Esophagus (tissue), 2 donors: ENCODE results near the gene NDRG3. TPM values are rescaled to one million over a fixed set of nuclear protein-coding genes. Genes with fewer than 3 reads are reported as not detected.

Experiments used
- H3K27ac ChIP-seq, 2 donors: one replicate each; pipeline ENCODE4 v1.5.1; 2013; ENCODE audit warnings: low read depth in 2 of 2, mild to moderate bottlenecking in 2 of 2, inconsistent platforms in 1 of 2, low read length in 1 of 2, moderate library complexity in 1 of 2
- H3K27me3 ChIP-seq, 2 donors: one replicate each; pipeline ENCODE4 v1.6.1; 2013; ENCODE audit warnings: low read length in 2 of 2, control low read depth in 1 of 2, mild to moderate bottlenecking in 1 of 2; ENCODE audit not compliant: insufficient read depth in 2 of 2, control insufficient read depth in 1 of 2
- H3K36me3 ChIP-seq, 2 donors: one replicate each; pipeline ENCODE4 v1.6.1; 2013; ENCODE audit warnings: low read length in 1 of 2; ENCODE audit not compliant: control insufficient read depth in 2 of 2, insufficient read depth in 2 of 2
- H3K4me1 ChIP-seq, 2 donors: one replicate each; pipeline ENCODE4 v1.6.1; 2013; ENCODE audit warnings: low read length in 1 of 2; ENCODE audit not compliant: control insufficient read depth in 2 of 2, insufficient read depth in 2 of 2
- H3K4me3 ChIP-seq, 2 donors: one replicate each; pipeline ENCODE4 v1.5.1; 2013; ENCODE audit warnings: low read length in 2 of 2, mild to moderate bottlenecking in 2 of 2, low read depth in 1 of 2, moderate library complexity in 1 of 2
- H3K9me3 ChIP-seq, 2 donors: one replicate each; pipeline ENCODE4 v1.6.1; 2013; ENCODE audit warnings: mild to moderate bottlenecking in 2 of 2, low read depth in 1 of 2, low read length in 1 of 2, moderate library complexity in 1 of 2; ENCODE audit not compliant: control insufficient read depth in 2 of 2, insufficient read depth in 1 of 2
- WGBS, 2 donors: extraction: QIAGEN DNeasy Blood & Tissue Kit; methylation state at CpG; one replicate each; pipeline ENCODE4 v1.1.7; 2013; 5-methylcytosine and 5-hydroxymethylcytosine counted together
- polyA plus RNA-seq, 2 donors: library from polyadenylated mRNA; stranded (reverse); fragments of 200-250 nt; gene quantifications; one replicate each; pipeline ENCODE4 v1.2.3, GENCODE V29; 2013
- donor health status: healthy with polysubstance abuse.
- donor health status: Bipolar disorder and iron deficiency.

The NDRG3 gene
- polyA plus RNA-seq, 2 donors, result 14.6 TPM

- H3K36me3 ChIP-seq, result peaks cover 0 to 3% of the 10 kb centered on the region in 2 donors
- 75 to 76% methylated on average over 15 of the region's 15 CpGs for WGBS, 2 donors
- H3K27me3 ChIP-seq, result no peaks in the 10 kb centered on the region
- no peak overlapping the region for H3K27ac ChIP-seq
- no peaks in the 10 kb centered on the region for H3K9me3 ChIP-seq
- no peak overlapping the region for H3K4me3 ChIP-seq
- H3K4me1 ChIP-seq, result no peaks in the 10 kb centered on the region
These were observed 115.9 kb downstream of the NDRG3 start for GRCh38 chr20:36629719-36630681.

GRCh38 chr20:36628076-36628475, 117.8 kb downstream of the NDRG3 start:
- no peaks in the 10 kb centered on the region for H3K27me3 ChIP-seq
- H3K4me3 ChIP-seq, result no peak overlapping the region
- no peak overlapping the region for H3K27ac ChIP-seq
- WGBS, 2 donors, result 86 to 89% methylated on average over 7 of the region's 7 CpGs
- H3K4me1 ChIP-seq, result peaks cover 0 to 2% of the 10 kb centered on the region in 2 donors
- no peaks in the 10 kb centered on the region for H3K9me3 ChIP-seq
- peaks cover 0 to under 1% of the 10 kb centered on the region in 2 donors for H3K36me3 ChIP-seq

- no peaks in the 10 kb centered on the region for H3K9me3 ChIP-seq
- no peak overlapping the region for H3K4me3 ChIP-seq
- H3K27me3 ChIP-seq, result no peaks in the 10 kb centered on the region
- H3K36me3 ChIP-seq, result no peaks in the 10 kb centered on the region
- no peak overlapping the region for H3K27ac ChIP-seq
- H3K4me1 ChIP-seq, result peaks cover 0 to 2% of the 10 kb centered on the region in 2 donors
- WGBS, 2 donors, result 76 to 85% methylated on average over 2 of the region's 2 CpGs
These were observed 121.0 kb downstream of the NDRG3 start for GRCh38 chr20:36624944-36625324.

DNA sequence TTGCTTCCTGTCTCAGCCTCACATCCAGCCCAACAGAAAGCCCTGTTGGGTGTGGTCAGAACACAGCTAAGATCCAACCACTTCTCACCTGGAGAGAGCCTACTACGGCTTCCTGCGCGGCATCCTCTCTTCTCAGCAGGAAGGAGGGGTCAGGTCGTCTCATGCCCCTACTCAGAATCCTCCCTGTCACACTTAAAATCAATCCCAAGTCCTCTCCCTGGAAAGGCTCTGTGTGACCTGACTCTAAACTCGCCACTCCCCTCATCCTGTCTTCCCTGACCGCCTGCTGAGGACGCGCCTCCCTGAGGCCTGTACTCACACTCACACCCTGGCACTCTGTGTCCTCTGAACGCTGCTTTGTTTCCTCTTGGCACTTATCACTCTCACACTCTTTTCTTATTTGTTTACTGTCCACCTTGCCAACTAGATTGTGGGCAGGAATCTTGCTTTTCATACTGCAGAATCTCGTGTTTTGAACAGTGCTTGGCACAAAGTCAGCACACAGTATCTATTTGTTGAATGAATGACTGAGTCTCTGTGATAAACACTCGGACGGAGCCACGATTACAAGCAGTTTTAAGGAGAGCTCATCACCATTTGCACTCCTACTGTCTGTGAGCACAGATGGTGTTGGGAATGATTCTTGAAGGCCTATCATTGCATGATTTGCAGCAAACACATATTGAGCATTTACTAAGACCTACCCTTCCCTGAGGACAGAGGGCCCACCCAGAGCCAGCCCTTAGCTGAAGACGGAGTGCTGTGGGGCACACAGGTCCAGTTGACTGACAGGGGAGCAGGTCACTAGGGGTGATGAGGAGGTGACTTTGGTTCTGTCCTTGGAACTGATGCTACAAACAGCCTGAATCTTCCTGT, 121.6 kb downstream of the NDRG3 start:
- Histone ChIP-seq H3K27me3 (no peaks in the 10 kb centered on the region), H3K9me3 (no peaks in the 10 kb centered on the region), H3K4me1 (peaks cover 0 to 2% of the 10 kb centered on the region in 2 donors), H3K27ac (no peak overlapping the region), H3K4me3 (no peak overlapping the region), H3K36me3 (no peaks in the 10 kb centered on the region)
- 43 to 57% methylated on average over 14 of the region's 14 CpGs for WGBS, 2 donors

GRCh38 chr20:36623444-36623843, 122.4 kb downstream of the NDRG3 start:
- Histone ChIP-seq H3K9me3 (no peaks in the 10 kb centered on the region), H3K36me3 (no peaks in the 10 kb centered on the region), H3K4me1 (peaks cover 0 to 2% of the 10 kb centered on the region in 2 donors), H3K27ac (no peak overlapping the region), H3K4me3 (no peak overlapping the region), H3K27me3 (no peaks in the 10 kb centered on the region)
- 85 to 90% methylated on average over 2 of the region's 2 CpGs for WGBS, 2 donors

DNA sequence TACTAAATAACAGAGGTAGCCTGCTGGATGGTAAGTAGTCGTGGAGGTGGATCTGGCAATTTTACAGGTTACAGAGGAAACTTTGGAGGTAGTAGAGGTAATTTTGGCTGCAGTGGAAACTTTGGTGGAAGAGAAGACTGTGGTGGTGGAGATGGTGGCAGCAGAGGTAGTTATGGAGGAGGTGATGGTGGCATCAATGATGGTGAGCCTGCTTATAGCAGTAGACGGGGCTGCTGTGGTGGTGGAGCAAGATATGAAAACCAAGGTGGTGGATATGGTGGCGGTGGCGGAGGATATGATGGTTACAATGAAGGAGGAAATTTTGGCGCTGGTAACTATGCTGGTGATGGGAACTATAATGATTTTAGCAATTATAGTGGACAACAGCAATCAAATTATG, 125.0 kb downstream of the NDRG3 start:
- WGBS, 2 donors, result 94 to 95% methylated on average over 5 of the region's 5 CpGs
- Histone ChIP-seq H3K27me3 (no peaks in the 10 kb centered on the region), H3K4me1 (peaks cover 0 to 2% of the 10 kb centered on the region in 2 donors), H3K4me3 (no peak overlapping the region), H3K27ac (no peak overlapping the region), H3K36me3 (no peaks in the 10 kb centered on the region), H3K9me3 (no peaks in the 10 kb centered on the region)

DNA sequence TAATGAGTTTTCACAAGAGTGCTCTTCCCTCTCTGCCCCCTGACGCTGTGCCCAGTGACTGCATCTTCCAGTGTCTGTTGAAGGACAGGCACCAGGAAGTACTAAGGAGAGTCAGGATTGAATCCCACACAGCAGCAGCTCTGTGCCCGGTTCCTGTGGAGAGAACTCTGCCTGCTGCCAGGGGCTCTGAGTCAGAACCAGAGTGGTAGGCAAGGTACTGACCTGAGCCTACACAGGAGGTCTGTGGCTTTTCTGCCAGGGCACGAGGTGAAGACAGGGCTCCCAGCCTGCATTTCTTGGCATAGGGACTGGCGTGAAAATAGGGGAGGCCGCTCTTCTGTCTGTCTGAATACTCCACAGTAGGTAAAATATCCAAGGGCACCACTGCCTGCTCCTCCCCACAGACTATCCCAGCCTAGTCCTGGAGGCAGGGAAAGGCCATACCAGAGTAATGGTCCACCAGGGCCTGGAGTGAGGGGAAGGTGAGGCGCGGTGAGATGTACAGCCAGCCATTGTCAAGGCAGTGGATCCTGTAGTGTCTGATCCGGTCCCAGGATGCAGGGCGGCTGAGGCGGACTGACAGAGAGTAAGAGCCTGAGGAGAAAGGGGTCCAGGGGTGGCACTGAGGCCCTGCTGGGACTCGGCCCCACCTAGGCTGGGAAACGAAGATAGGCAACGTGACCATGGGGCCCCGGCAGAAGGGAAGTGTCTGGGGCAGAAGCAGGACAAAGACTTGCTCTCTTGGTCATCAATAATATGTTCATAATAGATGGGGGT, 130.9 kb downstream of the NDRG3 start:
- Histone ChIP-seq H3K36me3 (peaks cover 19 to 26% of the 10 kb centered on the region in 2 donors), H3K27me3 (no peaks in the 10 kb centered on the region), H3K4me3 (no peak overlapping the region), H3K27ac (no peak overlapping the region), H3K4me1 (peaks cover 3 to 8% of the 10 kb centered on the region in 2 donors), H3K9me3 (no peaks in the 10 kb centered on the region)
- 86% methylated on average over 14 of the region's 14 CpGs for WGBS, 2 donors

GRCh38 chr20:36613974-36614373, 131.9 kb downstream of the NDRG3 start:
- H3K9me3 ChIP-seq, result no peaks in the 10 kb centered on the region
- H3K4me1 ChIP-seq, result peaks cover 3 to 8% of the 10 kb centered on the region in 2 donors
- H3K27ac ChIP-seq, result peak overlapping the region in 1 of 2 donors; percentile 33
- H3K36me3 ChIP-seq, result peaks cover 19 to 32% of the 10 kb centered on the region in 2 donors
- H3K4me3 ChIP-seq, result no peak overlapping the region
- WGBS, 2 donors, result 38 to 47% methylated on average over 3 of the region's 3 CpGs
- no peaks in the 10 kb centered on the region for H3K27me3 ChIP-seq

DNA sequence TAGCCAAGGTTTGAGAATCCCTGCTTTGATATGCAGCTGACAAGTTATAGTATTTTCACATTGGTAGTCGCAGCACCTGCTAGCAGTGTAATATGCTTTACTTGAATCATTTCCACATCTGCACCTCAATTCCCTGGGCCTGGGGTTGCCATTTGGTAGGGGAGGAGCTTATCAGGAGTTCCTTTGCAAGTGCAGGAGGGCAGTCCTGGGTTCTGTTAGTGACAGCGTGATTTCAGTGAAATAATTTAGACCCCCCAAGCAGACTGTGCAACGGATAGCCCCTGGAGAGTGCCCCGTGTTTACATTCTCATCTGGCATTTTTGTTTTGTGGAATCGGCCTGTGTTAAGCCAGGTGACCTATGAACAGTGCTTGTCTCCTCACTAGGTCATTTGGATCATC, 134.3 kb downstream of the NDRG3 start:
- H3K9me3 ChIP-seq, result no peaks in the 10 kb centered on the region
- no peak overlapping the region for H3K4me3 ChIP-seq
- peaks cover 3 to 12% of the 10 kb centered on the region in 2 donors for H3K4me1 ChIP-seq
- 80 to 84% methylated on average over 5 of the region's 5 CpGs for WGBS, 2 donors
- peaks cover 19 to 39% of the 10 kb centered on the region in 2 donors for H3K36me3 ChIP-seq
- H3K27me3 ChIP-seq, result no peaks in the 10 kb centered on the region
- no peak overlapping the region for H3K27ac ChIP-seq
